GM23338 (cell line): ENCODE data around the gene SLC13A3. TPM values are rescaled to one million over a fixed set of nuclear protein-coding genes. Genes with fewer than 3 reads are reported as not detected.

Source experiments
- ATAC-seq: fragments of 200-7000 bp; cut with Tn5 transposase; 3 replicates; pipeline ENCODE4 v1.9.1; 2020
- DNase-seq: peaks from one replicate; pipeline ENCODE4 v3.0.0-alpha.2; 2015; ENCODE audit warnings: low spot score
- H2AFZ ChIP-seq: fragments of 200-600 bp; sonication (generic); 2 replicates; pipeline ENCODE4 v1.8.0; 2016; ENCODE audit warnings: antibody characterized with exemption, mild to moderate bottlenecking, moderate library complexity
- H3F3A ChIP-seq: fragments of 200-600 bp; sonication (generic); replicated peaks from 2 replicates; pipeline ENCODE4 v1.8.0; 2017; ENCODE audit warnings: antibody characterized with exemption, mixed run types, low read depth
- H3K27ac ChIP-seq: fragments of 200-600 bp; sonication (generic); 2 replicates; pipeline ENCODE4 v1.6.1; 2016; ENCODE audit warnings: low read depth
- H3K27me3 ChIP-seq: fragments of 200-600 bp; sonication (generic); 2 replicates; pipeline ENCODE4 v1.8.0; 2016; ENCODE audit warnings: mild to moderate bottlenecking, mixed run types, moderate library complexity; ENCODE audit not compliant: insufficient read depth
- H3K36me3 ChIP-seq: fragments of 200-600 bp; sonication (generic); 2 replicates; pipeline ENCODE4 v1.8.0; 2016; ENCODE audit warnings: mild to moderate bottlenecking; ENCODE audit not compliant: insufficient read depth
- H3K4me1 ChIP-seq: fragments of 200-600 bp; sonication (generic); 2 replicates; pipeline ENCODE4 v1.8.0; 2016; ENCODE audit warnings: mild to moderate bottlenecking, moderate library complexity; ENCODE audit not compliant: insufficient read depth
- H3K4me2 ChIP-seq: fragments of 200-600 bp; sonication (generic); 2 replicates; pipeline ENCODE4 v1.7.1; 2017; ENCODE audit warnings: mixed run types
- H3K4me3 ChIP-seq: fragments of 200-600 bp; sonication (generic); 2 replicates; pipeline ENCODE4 v1.6.1; 2016; ENCODE audit warnings: mixed run types
- H3K79me2 ChIP-seq: fragments of 200-600 bp; sonication (generic); replicated peaks from 2 replicates; pipeline ENCODE4 v1.8.0; 2017; ENCODE audit warnings: mild to moderate bottlenecking; ENCODE audit not compliant: insufficient read depth
- H3K9me2 ChIP-seq: fragments of 200-600 bp; sonication (generic); 2 replicates; pipeline ENCODE4 v1.8.0; 2017; ENCODE audit not compliant: insufficient read depth
- H4K20me1 ChIP-seq: fragments of 200-600 bp; sonication (generic); replicated peaks from 2 replicates; pipeline ENCODE4 v1.8.0; 2017; ENCODE audit warnings: mild to moderate bottlenecking; ENCODE audit not compliant: insufficient read depth
- H3K27ac Mint-ChIP-seq: 2 replicates; pipeline ENCODE4 v1.8.0; 2020; ENCODE audit warnings: inconsistent platforms, mild to moderate bottlenecking, moderate library complexity, mixed read lengths
- H3K27me3 Mint-ChIP-seq: 3 replicates; pipeline ENCODE4 v1.8.0; 2022; ENCODE audit warnings: low read depth, mild to moderate bottlenecking, moderate library complexity, mixed read lengths, inconsistent platforms; ENCODE audit not compliant: insufficient read depth, poor library complexity
- H3K36me3 Mint-ChIP-seq: 3 replicates; pipeline ENCODE4 v1.8.0; 2021; ENCODE audit warnings: low read depth, mild to moderate bottlenecking, inconsistent platforms, moderate library complexity, mixed read lengths
- H3K4me1 Mint-ChIP-seq: 3 replicates; pipeline ENCODE4 v1.8.0; 2020; ENCODE audit warnings: mild to moderate bottlenecking, inconsistent platforms, mixed read lengths
- H3K4me3 Mint-ChIP-seq: 3 replicates; pipeline ENCODE4 v1.8.0; 2021; ENCODE audit warnings: moderate library complexity, mild to moderate bottlenecking, inconsistent platforms, mixed read lengths
- H3K9me3 Mint-ChIP-seq: 3 replicates; pipeline ENCODE4 v1.8.0; 2020; ENCODE audit warnings: moderate library complexity, mild to moderate bottlenecking, inconsistent platforms, mixed read lengths
- CREB1 ChIP-seq: fragments of 250-450 bp; sonication (Bioruptor Pico); IDR thresholded peaks from 2 replicates; pipeline ENCODE4 v1.5.0; 2020; ENCODE audit warnings: low read depth, mild to moderate bottlenecking, moderate library complexity
- EZH2phosphoT487 ChIP-seq: fragments of 200-600 bp; sonication (generic); IDR thresholded peaks from one replicate; pipeline ENCODE4 v1.8.1; 2018; ENCODE audit warnings: antibody characterized with exemption; ENCODE audit not compliant: unreplicated experiment
- NANOG ChIP-seq: IDR thresholded peaks from 2 replicates; pipeline ENCODE4 v1.6.1; 2016; ENCODE audit warnings: antibody characterized with exemption, borderline replicate concordance
- ZNF331 ChIP-seq: fragments of 250-450 bp; sonication (Bioruptor Pico); IDR thresholded peaks from 2 replicates; pipeline ENCODE4 v1.5.0; 2020; ENCODE audit warnings: low read depth, mild to moderate bottlenecking, moderate library complexity
- polyA plus RNA-seq: library from polyadenylated mRNA; unstranded; fragments of >200 nt; fragmentation: Nextera tagmentation; extraction: Ambion mirVana; gene quantifications from 2 replicates; pipeline ENCODE4 v1.2.1, GENCODE V29; 2016
- total RNA-seq: library from RNA; depleted of rRNA; stranded (reverse); fragments of >200 nt; shearing (Covaris generic); gene quantifications from 2 replicates; pipeline ENCODE4 v1.2.3, GENCODE V29; 2014
- TF ChIP-seq, protein P1 (sequence below): IDR thresholded peaks from one replicate; pipeline ENCODE4 v1.6.1; 2018; ENCODE audit warnings: antibody characterized with exemption; ENCODE audit not compliant: unreplicated experiment
- TF ChIP-seq, protein P2 (sequence below): fragments of 250-450 bp; sonication (Bioruptor Pico); IDR thresholded peaks from 2 replicates; pipeline ENCODE4 v1.5.0; 2020; ENCODE audit warnings: mild to moderate bottlenecking, moderate library complexity

The SLC13A3 gene
- total and polyA plus RNA-seq, 2 experiments from 2014 or later: 8.6 to 9.1 TPM

GRCh38 chr20:46562009-46562372, 89.3 kb downstream of the SLC13A3 start:
- no peak overlapping the region for H3K27ac Mint-ChIP-seq
- peaks cover 2% of the 10 kb centered on the region for H3K27me3 Mint-ChIP-seq
- no peak overlapping the region for H3K4me3 Mint-ChIP-seq
- peak overlapping the region; percentile 79 for H2AFZ ChIP-seq
- H3K4me2 ChIP-seq: peak overlapping the region; percentile 72; the same call in 1 of the 2 replicates
- peaks cover 11% of the 10 kb centered on the region; the same call in 1 of the 3 replicates for H3K4me1 Mint-ChIP-seq
- H3K27me3 ChIP-seq: no peaks in the 10 kb centered on the region
- TF ChIP-seq, protein P1, sequence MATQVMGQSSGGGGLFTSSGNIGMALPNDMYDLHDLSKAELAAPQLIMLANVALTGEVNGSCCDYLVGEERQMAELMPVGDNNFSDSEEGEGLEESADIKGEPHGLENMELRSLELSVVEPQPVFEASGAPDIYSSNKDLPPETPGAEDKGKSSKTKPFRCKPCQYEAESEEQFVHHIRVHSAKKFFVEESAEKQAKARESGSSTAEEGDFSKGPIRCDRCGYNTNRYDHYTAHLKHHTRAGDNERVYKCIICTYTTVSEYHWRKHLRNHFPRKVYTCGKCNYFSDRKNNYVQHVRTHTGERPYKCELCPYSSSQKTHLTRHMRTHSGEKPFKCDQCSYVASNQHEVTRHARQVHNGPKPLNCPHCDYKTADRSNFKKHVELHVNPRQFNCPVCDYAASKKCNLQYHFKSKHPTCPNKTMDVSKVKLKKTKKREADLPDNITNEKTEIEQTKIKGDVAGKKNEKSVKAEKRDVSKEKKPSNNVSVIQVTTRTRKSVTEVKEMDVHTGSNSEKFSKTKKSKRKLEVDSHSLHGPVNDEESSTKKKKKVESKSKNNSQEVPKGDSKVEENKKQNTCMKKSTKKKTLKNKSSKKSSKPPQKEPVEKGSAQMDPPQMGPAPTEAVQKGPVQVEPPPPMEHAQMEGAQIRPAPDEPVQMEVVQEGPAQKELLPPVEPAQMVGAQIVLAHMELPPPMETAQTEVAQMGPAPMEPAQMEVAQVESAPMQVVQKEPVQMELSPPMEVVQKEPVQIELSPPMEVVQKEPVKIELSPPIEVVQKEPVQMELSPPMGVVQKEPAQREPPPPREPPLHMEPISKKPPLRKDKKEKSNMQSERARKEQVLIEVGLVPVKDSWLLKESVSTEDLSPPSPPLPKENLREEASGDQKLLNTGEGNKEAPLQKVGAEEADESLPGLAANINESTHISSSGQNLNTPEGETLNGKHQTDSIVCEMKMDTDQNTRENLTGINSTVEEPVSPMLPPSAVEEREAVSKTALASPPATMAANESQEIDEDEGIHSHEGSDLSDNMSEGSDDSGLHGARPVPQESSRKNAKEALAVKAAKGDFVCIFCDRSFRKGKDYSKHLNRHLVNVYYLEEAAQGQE: no peak
- no peak for TF ChIP-seq CREB1
- TF ChIP-seq, protein P2, sequence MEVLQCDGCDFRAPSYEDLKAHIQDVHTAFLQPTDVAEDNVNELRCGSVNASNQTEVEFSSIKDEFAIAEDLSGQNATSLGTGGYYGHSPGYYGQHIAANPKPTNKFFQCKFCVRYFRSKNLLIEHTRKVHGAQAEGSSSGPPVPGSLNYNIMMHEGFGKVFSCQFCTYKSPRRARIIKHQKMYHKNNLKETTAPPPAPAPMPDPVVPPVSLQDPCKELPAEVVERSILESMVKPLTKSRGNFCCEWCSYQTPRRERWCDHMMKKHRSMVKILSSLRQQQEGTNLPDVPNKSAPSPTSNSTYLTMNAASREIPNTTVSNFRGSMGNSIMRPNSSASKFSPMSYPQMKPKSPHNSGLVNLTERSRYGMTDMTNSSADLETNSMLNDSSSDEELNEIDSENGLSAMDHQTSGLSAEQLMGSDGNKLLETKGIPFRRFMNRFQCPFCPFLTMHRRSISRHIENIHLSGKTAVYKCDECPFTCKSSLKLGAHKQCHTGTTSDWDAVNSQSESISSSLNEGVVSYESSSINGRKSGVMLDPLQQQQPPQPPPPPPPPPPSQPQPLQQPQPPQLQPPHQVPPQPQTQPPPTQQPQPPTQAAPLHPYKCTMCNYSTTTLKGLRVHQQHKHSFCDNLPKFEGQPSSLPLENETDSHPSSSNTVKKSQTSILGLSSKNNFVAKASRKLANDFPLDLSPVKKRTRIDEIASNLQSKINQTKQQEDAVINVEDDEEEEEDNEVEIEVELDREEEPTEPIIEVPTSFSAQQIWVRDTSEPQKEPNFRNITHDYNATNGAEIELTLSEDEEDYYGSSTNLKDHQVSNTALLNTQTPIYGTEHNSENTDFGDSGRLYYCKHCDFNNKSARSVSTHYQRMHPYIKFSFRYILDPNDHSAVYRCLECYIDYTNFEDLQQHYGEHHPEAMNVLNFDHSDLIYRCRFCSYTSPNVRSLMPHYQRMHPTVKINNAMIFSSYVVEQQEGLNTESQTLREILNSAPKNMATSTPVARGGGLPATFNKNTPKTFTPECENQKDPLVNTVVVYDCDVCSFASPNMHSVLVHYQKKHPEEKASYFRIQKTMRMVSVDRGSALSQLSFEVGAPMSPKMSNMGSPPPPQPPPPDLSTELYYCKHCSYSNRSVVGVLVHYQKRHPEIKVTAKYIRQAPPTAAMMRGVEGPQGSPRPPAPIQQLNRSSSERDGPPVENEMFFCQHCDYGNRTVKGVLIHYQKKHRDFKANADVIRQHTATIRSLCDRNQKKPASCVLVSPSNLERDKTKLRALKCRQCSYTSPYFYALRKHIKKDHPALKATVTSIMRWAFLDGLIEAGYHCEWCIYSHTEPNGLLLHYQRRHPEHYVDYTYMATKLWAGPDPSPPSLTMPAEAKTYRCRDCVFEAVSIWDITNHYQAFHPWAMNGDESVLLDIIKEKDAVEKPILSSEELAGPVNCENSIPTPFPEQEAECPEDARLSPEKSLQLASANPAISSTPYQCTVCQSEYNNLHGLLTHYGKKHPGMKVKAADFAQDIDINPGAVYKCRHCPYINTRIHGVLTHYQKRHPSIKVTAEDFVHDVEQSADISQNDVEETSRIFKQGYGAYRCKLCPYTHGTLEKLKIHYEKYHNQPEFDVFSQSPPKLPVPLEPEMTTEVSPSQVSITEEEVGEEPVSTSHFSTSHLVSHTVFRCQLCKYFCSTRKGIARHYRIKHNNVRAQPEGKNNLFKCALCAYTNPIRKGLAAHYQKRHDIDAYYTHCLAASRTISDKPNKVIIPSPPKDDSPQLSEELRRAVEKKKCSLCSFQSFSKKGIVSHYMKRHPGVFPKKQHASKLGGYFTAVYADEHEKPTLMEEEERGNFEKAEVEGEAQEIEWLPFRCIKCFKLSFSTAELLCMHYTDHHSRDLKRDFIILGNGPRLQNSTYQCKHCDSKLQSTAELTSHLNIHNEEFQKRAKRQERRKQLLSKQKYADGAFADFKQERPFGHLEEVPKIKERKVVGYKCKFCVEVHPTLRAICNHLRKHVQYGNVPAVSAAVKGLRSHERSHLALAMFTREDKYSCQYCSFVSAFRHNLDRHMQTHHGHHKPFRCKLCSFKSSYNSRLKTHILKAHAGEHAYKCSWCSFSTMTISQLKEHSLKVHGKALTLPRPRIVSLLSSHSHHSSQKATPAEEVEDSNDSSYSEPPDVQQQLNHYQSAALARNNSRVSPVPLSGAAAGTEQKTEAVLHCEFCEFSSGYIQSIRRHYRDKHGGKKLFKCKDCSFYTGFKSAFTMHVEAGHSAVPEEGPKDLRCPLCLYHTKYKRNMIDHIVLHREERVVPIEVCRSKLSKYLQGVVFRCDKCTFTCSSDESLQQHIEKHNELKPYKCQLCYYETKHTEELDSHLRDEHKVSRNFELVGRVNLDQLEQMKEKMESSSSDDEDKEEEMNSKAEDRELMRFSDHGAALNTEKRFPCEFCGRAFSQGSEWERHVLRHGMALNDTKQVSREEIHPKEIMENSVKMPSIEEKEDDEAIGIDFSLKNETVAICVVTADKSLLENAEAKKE: no peak
- no peak for TF ChIP-seq ZNF331 (CRISPR knock-in tag)
- TF ChIP-seq EZH2phosphoT487: no peak
- no peak for TF ChIP-seq NANOG
- DNase-seq (no peak), ATAC-seq (no peak)
- no peaks in the 10 kb centered on the region for H3K36me3 ChIP-seq
- H4K20me1 ChIP-seq: no peaks in the 10 kb centered on the region
- H3K36me3 Mint-ChIP-seq: no peaks in the 10 kb centered on the region; the same call in 2 of the 3 replicates
- H3K4me1 ChIP-seq: peaks cover 20% of the 10 kb centered on the region; the same call in 1 of the 2 replicates
- no peaks in the 10 kb centered on the region for H3K79me2 ChIP-seq
- H3K9me2 ChIP-seq: no peaks in the 10 kb centered on the region
- H3K9me3 Mint-ChIP-seq: no peaks in the 10 kb centered on the region
- no peaks in the 10 kb centered on the region for H3F3A ChIP-seq
- peak overlapping the region; percentile 46; the same call in 1 of the 2 replicates for H3K4me3 ChIP-seq
- H3K27ac ChIP-seq: no peak overlapping the region
